ENCODE results near the gene EXOC6B.

EXOC6B gene

DNA sequence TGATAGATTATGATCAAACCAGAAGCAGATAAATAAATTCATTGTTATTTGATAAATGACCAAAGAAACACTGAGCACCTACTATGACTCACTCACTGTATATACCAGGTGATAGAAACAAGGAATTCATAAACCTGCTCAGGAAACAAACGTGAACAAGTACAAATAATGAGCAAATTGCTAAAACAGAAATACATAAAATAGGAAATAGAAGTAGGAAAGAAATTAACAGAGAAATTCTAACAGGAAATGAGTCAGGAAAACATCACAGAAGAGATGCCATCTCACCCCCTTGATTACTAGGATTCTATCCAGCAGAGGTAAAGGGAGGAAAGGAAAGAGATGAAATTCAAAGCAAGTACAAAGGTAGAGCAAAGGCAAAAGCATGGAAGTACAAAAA is 31.3 kb downstream of the EXOC6B start:
- Histone ChIP-seq H3K9me3 (ENCODE audit: control insufficient read depth, low read length) (no peaks in the 10 kb centered on the region), H3K27me3 (ENCODE audit: control insufficient read depth, insufficient read depth, low read length, poor library complexity, severe bottlenecking) (no peaks in the 10 kb centered on the region), H3K36me3 (ENCODE audit: control insufficient read depth, insufficient read depth, low read length) (no peaks in the 10 kb centered on the region), H3K27ac (ENCODE audit: insufficient read depth, low read depth, low read length, poor library complexity, severe bottlenecking) (no peak overlapping the region), H3K4me3 (ENCODE audit: insufficient read depth, low read depth, low read length) (no peak overlapping the region), H3K4me1 (ENCODE audit: control insufficient read depth, insufficient read depth, low read length) (no peaks in the 10 kb centered on the region)
- WGBS, 2 experiments, result no CpG with 5 or more reads among the region's 1 CpG

DNA sequence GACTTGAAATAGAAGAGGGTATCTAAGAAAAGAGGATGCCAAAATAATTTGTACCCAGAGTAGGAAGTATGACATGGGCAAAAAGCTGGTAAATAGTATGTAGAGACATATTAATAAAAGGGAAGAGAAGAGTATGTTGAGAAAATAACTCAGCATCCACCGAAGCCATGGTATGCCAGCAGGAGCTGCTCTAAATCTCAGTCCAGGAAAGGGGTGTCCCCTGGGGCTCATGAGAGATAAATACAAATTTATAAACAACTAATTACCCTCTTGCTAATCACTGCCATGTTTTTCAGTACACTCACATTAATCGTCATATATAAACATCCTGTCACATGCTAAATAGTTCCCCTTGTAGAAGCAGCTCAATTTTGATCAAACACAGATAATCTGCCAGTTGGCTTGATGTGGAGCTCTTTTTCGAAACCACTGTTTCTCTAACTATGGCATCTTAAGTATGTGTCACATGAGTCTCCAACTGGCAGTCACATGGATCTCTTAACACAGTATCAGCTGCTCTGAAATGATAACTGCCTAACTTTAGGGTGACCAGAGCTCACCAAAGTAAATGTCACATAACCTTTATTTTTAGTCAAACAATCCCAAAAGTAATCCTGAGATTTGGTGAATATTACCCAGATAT is 31.9 kb downstream of the EXOC6B start:
- H3K27ac ChIP-seq (ENCODE audit: insufficient read depth, low read depth, low read length, poor library complexity, severe bottlenecking), result no peak overlapping the region
- H3K4me3 ChIP-seq (ENCODE audit: insufficient read depth, low read depth, low read length), result no peak overlapping the region
- no peaks in the 10 kb centered on the region for H3K27me3 ChIP-seq (ENCODE audit: control insufficient read depth, insufficient read depth, low read length, poor library complexity, severe bottlenecking)
- no peaks in the 10 kb centered on the region for H3K9me3 ChIP-seq (ENCODE audit: control insufficient read depth, low read length)
- H3K36me3 ChIP-seq (ENCODE audit: control insufficient read depth, insufficient read depth, low read length), result no peaks in the 10 kb centered on the region
- 92 to 95% methylated on average over 3 of the region's 3 CpGs for WGBS, 2 experiments
- H3K4me1 ChIP-seq (ENCODE audit: control insufficient read depth, insufficient read depth, low read length), result no peaks in the 10 kb centered on the region

DNA sequence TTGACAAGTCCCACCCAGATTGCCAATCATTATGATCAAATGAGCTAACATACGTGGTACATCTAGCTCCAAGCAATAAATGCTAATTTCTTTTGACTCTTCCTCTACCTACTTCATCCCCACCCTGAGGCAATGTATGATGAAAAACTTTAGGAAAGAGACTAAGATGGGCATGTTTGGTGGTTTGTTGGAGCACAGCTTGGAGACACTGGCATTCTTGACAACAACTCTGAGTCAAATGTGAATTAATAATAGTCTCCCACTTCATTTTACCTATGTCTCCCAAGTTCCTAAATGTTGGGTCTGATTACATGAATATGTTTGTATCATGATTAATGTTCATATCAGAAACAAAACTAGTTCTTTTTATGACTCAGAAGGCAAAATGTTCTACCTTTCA is 36.6 kb downstream of the EXOC6B start:
- no peaks in the 10 kb centered on the region for H3K27me3 ChIP-seq (ENCODE audit: control insufficient read depth, insufficient read depth, low read length, poor library complexity, severe bottlenecking)
- WGBS, 2 experiments, result 88 to 91% methylated on average over 1 of the region's 1 CpG

DNA sequence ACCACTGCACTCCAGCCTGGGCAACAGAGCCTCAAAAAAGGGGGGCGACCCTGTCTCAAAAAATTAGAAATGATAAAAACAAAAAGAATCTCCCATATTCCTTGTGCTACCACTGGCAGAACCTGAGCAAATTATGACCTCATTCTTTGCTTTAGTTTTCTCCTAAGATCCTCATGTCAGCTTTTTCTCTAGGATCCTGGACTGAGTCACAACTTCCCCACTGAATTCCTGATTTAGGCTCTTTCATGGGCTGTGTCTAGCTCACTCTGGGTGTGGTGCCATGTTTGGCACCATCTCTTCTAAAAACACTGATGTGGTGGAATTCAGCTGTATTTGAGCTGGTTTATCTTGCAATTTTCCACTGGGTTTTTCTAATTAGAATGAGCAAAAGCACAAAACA is 37.1 kb downstream of the EXOC6B start:
- Histone ChIP-seq H3K4me1 (ENCODE audit: control insufficient read depth, insufficient read depth, low read length) (no peaks in the 10 kb centered on the region), H3K9me3 (ENCODE audit: control insufficient read depth, low read length) (no peaks in the 10 kb centered on the region), H3K27ac (ENCODE audit: insufficient read depth, low read depth, low read length, poor library complexity, severe bottlenecking) (no peak overlapping the region), H3K36me3 (ENCODE audit: control insufficient read depth, insufficient read depth, low read length) (peaks cover 2% of the 10 kb centered on the region), H3K27me3 (ENCODE audit: control insufficient read depth, insufficient read depth, low read length, poor library complexity, severe bottlenecking) (no peaks in the 10 kb centered on the region), H3K4me3 (ENCODE audit: insufficient read depth, low read depth, low read length) (no peak overlapping the region)
- 91 to 95% methylated on average over 1 of the region's 1 CpG for WGBS, 2 experiments

More for the DNA sequence above, 36.6 kb downstream of the EXOC6B start:
- Histone ChIP-seq H3K27ac (ENCODE audit: insufficient read depth, low read depth, low read length, poor library complexity, severe bottlenecking) (no peak overlapping the region), H3K4me1 (ENCODE audit: control insufficient read depth, insufficient read depth, low read length) (no peaks in the 10 kb centered on the region), H3K36me3 (ENCODE audit: control insufficient read depth, insufficient read depth, low read length) (no peaks in the 10 kb centered on the region), H3K9me3 (ENCODE audit: control insufficient read depth, low read length) (no peaks in the 10 kb centered on the region), H3K4me3 (ENCODE audit: insufficient read depth, low read depth, low read length) (no peak overlapping the region)

DNA sequence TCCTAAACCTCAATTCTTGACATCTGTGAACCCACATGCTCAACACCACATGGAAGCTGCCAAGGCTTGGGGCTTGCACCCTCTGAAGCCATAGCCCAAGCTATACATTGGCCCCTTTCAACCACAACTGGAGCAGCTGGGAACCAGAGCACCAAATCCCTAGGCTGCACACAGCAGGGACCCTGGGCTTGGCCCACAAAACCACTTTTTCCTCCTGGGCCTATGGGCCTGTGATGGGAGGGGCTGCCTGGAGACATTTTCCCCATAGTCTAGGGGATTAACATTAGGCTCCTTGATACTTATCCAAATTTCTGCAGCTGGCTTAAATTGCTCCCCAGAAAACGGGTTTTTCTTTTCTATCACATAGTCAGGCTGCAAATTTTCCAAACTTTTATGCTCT is 40.3 kb downstream of the EXOC6B start:
- no peaks in the 10 kb centered on the region for H3K27me3 ChIP-seq (ENCODE audit: control insufficient read depth, insufficient read depth, low read length, poor library complexity, severe bottlenecking)
- H3K27ac ChIP-seq (ENCODE audit: insufficient read depth, low read depth, low read length, poor library complexity, severe bottlenecking), result no peak overlapping the region
- no peaks in the 10 kb centered on the region for H3K4me1 ChIP-seq (ENCODE audit: control insufficient read depth, insufficient read depth, low read length)
- 85 to 89% methylated on average over 1 of the region's 1 CpG for WGBS, 2 experiments
- H3K9me3 ChIP-seq (ENCODE audit: control insufficient read depth, low read length), result no peaks in the 10 kb centered on the region
- H3K4me3 ChIP-seq (ENCODE audit: insufficient read depth, low read depth, low read length), result no peak overlapping the region
- H3K36me3 ChIP-seq (ENCODE audit: control insufficient read depth, insufficient read depth, low read length), result peaks cover 2% of the 10 kb centered on the region

DNA sequence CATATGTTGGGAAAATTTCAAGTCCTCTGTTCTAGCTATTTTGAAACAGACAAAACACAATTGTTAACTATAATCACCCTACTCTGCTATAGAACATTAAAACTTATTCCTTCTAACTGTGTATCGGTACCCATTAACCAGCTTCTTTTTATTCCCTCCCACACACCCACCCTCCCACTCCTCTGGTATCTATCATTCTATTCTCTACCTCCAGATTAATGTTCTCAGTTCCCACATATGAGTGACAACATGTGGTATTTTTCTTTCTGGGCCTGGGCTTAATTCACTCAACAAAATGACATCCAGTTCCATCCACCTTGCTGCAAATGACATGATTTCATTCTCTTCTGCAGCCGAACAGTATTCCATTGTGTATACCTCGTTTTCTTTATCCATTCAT is 43.3 kb downstream of the EXOC6B start:
- Histone ChIP-seq H3K27me3 (ENCODE audit: control insufficient read depth, insufficient read depth, low read length, poor library complexity, severe bottlenecking) (no peaks in the 10 kb centered on the region), H3K4me3 (ENCODE audit: insufficient read depth, low read depth, low read length) (no peak overlapping the region), H3K4me1 (ENCODE audit: control insufficient read depth, insufficient read depth, low read length) (no peaks in the 10 kb centered on the region), H3K36me3 (ENCODE audit: control insufficient read depth, insufficient read depth, low read length) (peaks cover 2% of the 10 kb centered on the region), H3K27ac (ENCODE audit: insufficient read depth, low read depth, low read length, poor library complexity, severe bottlenecking) (no peak overlapping the region), H3K9me3 (ENCODE audit: control insufficient read depth, low read length) (no peaks in the 10 kb centered on the region)
- 93 to 94% methylated on average over 3 of the region's 3 CpGs for WGBS, 2 experiments

DNA sequence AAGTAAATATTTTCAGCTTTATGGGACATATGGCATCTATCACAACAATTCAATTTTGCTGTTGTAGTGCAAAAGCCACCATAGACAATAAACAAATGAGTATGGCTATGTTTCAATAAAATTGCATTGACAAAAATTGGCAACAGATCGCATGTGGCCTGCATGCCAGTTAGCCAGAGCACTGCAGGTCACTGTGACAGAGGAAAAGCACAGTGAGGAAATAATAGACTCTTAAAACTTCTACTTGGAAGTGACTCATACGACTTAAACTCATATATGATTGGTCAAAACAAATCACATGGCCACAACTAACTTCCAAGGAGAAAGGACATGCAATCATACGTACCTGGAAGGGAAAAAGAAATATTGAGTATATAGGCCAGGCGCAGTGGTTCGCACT is 44.4 kb downstream of the EXOC6B start:
- H3K27me3 ChIP-seq (ENCODE audit: control insufficient read depth, insufficient read depth, low read length, poor library complexity, severe bottlenecking), result no peaks in the 10 kb centered on the region
- 90 to 92% methylated on average over 5 of the region's 5 CpGs for WGBS, 2 experiments
- no peak overlapping the region for H3K4me3 ChIP-seq (ENCODE audit: insufficient read depth, low read depth, low read length)
- no peaks in the 10 kb centered on the region for H3K4me1 ChIP-seq (ENCODE audit: control insufficient read depth, insufficient read depth, low read length)
- H3K36me3 ChIP-seq (ENCODE audit: control insufficient read depth, insufficient read depth, low read length), result peaks cover 2% of the 10 kb centered on the region
- H3K27ac ChIP-seq (ENCODE audit: insufficient read depth, low read depth, low read length, poor library complexity, severe bottlenecking), result no peak overlapping the region
- H3K9me3 ChIP-seq (ENCODE audit: control insufficient read depth, low read length), result no peaks in the 10 kb centered on the region

DNA sequence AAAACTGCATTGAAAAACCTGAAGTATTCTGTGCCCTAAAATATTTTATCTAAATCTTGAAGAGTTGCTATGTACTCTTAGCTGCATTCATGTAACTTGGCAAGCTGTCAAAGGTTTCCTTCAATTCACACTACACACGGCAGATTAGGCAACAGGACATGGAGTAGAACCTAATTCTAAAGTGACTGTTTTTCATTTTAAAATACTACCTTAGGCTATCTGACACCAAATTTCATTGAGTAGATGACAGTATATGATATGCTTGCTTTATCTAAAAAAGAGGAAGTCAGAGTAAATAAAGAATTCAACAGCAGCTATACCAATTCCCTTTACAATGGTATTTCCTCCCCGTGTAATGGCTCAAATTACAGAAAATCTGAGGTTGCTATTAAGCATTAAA is 45.4 kb downstream of the EXOC6B start:
- Histone ChIP-seq H3K4me1 (ENCODE audit: control insufficient read depth, insufficient read depth, low read length) (no peaks in the 10 kb centered on the region), H3K27ac (ENCODE audit: insufficient read depth, low read depth, low read length, poor library complexity, severe bottlenecking) (no peak overlapping the region), H3K27me3 (ENCODE audit: control insufficient read depth, insufficient read depth, low read length, poor library complexity, severe bottlenecking) (no peaks in the 10 kb centered on the region), H3K36me3 (ENCODE audit: control insufficient read depth, insufficient read depth, low read length) (peaks cover 2% of the 10 kb centered on the region), H3K4me3 (ENCODE audit: insufficient read depth, low read depth, low read length) (no peak overlapping the region), H3K9me3 (ENCODE audit: control insufficient read depth, low read length) (no peaks in the 10 kb centered on the region)
- WGBS, 2 experiments, result 77 to 93% methylated on average over 2 of the region's 2 CpGs

DNA sequence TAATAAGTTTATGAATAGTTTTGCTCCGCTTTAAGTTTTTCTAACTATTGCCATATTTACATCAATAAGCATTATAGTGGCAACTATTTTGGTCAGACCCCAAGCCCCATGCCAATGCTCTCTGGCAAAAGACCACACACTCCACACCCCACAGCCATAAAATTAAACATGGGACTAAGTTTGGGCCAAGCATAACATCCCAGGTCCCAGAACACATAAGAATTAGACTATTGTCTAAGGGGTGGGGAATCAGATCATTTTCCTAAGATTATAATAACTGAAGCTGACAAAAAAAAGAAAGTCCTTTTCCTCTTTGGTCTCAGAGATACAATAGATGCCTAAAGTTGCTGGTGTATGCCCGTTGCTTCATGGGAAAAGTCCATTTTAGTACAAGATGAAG is 46.3 kb downstream of the EXOC6B start:
- Histone ChIP-seq H3K4me1 (ENCODE audit: control insufficient read depth, insufficient read depth, low read length) (no peaks in the 10 kb centered on the region), H3K9me3 (ENCODE audit: control insufficient read depth, low read length) (no peaks in the 10 kb centered on the region), H3K27me3 (ENCODE audit: control insufficient read depth, insufficient read depth, low read length, poor library complexity, severe bottlenecking) (no peaks in the 10 kb centered on the region), H3K36me3 (ENCODE audit: control insufficient read depth, insufficient read depth, low read length) (peaks cover 2% of the 10 kb centered on the region), H3K27ac (ENCODE audit: insufficient read depth, low read depth, low read length, poor library complexity, severe bottlenecking) (no peak overlapping the region), H3K4me3 (ENCODE audit: insufficient read depth, low read depth, low read length) (no peak overlapping the region)
- 87 to 95% methylated on average over 2 of the region's 2 CpGs for WGBS, 2 experiments

DNA sequence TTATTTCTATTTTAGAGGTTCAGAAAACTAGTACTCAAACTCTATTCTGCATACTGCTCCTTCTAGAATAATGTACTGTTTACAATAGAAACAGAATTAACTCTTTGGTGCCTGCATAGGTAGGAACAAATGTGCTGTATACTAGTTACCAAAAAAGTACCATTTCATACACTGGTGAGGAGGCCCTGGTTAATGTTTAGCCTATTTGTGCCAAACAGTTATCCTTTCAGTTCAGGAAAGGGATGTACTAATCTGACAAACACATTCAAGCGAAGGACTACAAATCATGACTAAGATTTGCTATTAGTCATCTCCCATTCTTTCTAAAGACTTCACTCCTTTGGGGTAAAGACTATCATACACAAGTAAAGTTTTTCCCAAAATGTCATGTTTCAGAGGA is 47.4 kb downstream of the EXOC6B start:
- Histone ChIP-seq H3K27ac (ENCODE audit: insufficient read depth, low read depth, low read length, poor library complexity, severe bottlenecking) (no peak overlapping the region), H3K27me3 (ENCODE audit: control insufficient read depth, insufficient read depth, low read length, poor library complexity, severe bottlenecking) (no peaks in the 10 kb centered on the region), H3K9me3 (ENCODE audit: control insufficient read depth, low read length) (no peaks in the 10 kb centered on the region), H3K4me3 (ENCODE audit: insufficient read depth, low read depth, low read length) (no peak overlapping the region), H3K36me3 (ENCODE audit: control insufficient read depth, insufficient read depth, low read length) (no peaks in the 10 kb centered on the region), H3K4me1 (ENCODE audit: control insufficient read depth, insufficient read depth, low read length) (no peaks in the 10 kb centered on the region)
- 91 to 93% methylated on average over 1 of the region's 1 CpG for WGBS, 2 experiments

Measured in ectodermal cell (in vitro differentiated cells).